HG03025 (cell line): ENCODE measurements around the gene RPRD2.

Experiments used
- ATAC-seq: cut with Tn5 transposase; IDR thresholded peaks from one replicate; pipeline ENCODE4 v1.9.1; 2021; ENCODE audit warnings: mild to moderate bottlenecking, moderate library complexity; ENCODE audit not compliant: unreplicated experiment, low FRiP score

RPRD2 gene

GRCh38 chr1:150466964-150467363 is 103.0 kb downstream of the RPRD2 start:
- ATAC-seq = no peak

DNA sequence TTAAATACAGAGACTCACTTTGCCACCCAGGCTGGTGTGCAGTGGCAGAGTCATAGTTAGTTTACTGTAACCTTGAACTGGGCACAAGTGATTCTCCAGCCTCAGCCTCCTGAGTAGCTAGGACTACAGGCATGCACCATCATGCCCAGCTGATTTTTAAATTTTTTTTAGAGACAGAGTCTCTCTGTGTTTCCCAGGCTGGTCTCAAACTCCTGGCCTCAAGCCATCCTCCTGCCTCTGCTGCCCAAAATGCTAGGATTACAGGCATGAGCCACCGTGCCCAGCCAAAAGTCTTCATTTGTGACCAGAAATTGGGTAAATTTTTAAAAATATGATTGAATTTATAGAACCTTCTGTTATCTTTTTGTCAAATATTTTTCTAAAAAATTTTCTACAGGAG is 105.3 kb downstream of the RPRD2 start:
- ATAC-seq = no peak

DNA sequence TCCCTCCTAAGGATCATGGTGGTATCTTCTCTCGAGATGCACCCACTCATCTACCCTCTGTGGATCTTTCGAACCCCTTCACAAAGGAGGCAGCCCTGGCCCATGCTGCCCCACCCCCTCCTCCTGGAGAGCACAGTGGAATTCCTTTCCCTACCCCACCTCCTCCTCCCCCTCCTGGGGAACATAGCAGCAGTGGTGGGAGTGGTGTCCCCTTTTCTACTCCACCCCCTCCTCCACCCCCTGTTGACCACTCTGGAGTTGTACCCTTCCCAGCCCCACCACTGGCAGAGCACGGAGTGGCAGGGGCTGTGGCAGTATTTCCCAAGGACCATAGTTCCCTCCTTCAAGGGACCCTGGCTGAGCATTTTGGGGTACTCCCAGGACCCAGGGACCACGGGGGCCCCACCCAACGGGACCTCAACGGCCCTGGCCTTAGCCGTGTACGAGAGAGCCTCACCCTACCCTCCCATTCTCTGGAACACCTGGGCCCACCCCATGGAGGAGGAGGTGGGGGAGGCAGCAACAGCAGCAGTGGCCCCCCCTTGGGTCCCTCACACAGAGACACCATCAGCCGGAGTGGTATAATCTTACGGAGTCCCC is 108.8 kb downstream of the RPRD2 start:
- ATAC-seq = no peak

- no peak for ATAC-seq
These were observed 109.7 kb downstream of the RPRD2 start for GRCh38 chr1:150473659-150474058.

DNA sequence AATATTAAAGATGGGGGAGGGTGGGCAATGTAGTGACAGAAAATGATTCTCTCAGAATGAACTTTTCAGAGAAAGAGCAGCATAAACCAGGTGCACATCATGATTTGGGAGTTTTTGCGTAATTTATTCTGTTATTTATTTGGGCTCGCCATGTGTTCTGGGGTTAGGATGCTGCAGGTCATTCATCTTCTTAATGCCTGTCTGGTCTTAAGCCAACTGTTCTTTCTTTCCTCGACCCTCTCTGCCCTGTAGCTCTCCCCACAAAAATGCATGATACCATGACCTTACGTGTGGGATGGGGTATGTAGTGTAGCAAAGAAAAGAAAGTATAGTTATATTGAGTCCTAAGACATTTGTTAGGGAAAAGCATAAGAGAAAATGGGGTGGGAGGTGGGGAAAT is 110.9 kb downstream of the RPRD2 start:
- ATAC-seq = no peak

- no peak for ATAC-seq
These were observed 112.8 kb downstream of the RPRD2 start for GRCh38 chr1:150476754-150477153.

- no peak for ATAC-seq
These were observed 113.4 kb downstream of the RPRD2 start for GRCh38 chr1:150477320-150477719.

DNA sequence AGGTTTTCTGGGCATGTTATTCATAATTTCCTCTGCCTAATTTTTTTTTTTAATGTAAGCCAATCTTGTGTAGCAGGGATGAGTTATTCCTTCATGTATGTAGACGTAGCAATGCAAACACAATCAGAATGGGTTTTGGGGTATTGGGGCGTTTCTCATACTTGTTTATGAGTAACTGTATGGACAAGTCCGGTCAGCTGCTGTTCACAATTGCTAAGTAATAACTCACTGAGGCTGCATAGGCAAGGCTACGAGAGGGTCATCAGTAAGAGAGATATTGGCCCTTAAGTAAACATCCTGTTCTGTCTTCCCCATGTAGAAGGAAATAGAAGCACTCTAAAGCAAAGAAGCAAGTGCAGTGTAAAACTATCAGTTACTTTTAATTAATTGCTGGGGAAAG is 113.8 kb downstream of the RPRD2 start:
- ATAC-seq = no peak

GRCh38 chr1:150479370-150479769 is 115.4 kb downstream of the RPRD2 start:
- ATAC-seq = no peak

- no peak for ATAC-seq
These were observed 116.0 kb downstream of the RPRD2 start for GRCh38 chr1:150479927-150480352.

GRCh38 chr1:150484431-150484830 is 120.5 kb downstream of the RPRD2 start:
- no peak for ATAC-seq

GRCh38 chr1:150484861-150485260 is 120.9 kb downstream of the RPRD2 start:
- ATAC-seq = no peak

DNA sequence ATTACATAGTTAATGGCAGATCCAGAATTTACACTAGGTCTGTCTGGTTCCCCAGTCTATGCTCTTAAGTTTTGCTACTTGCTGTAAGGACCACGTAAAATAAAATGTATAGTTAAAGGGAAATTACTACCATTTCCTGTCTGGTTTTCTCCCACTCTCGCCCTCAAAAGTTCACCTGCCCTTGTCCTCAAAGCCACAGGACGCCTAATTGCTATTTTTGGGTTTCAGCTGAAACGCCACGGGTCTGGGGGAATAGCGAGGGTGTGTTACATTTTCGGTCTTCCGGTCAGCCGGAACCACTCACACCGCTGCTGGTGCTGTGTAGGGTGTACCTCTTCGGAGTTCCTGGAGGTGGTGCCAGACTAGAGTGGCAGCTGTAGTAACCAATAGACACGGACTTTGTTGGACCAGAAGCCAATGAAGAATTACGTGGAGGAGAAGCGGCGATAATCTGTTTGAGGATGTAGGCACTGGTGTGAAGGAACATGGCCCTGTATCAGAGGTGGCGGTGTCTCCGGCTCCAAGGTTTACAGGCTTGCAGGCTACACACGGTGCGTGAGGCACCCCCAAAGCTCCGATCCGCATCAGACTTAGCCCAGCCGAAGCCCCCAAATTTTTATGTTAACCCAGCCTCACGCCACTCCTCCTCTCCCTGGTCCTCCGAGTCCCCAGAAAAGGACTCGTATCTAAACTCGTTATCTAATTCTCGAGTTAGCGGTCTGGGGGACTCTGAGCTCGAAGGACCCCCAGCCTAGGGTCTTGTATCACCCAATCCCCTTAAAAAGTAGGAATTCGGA is 123.2 kb downstream of the RPRD2 start, which contains the start of gene TARS2:
TSS of gene TARS2 (plus strand) at position 454 of the 797 bp plus-strand sequence. CDS start at position 486, 32 bp downstream.
- ATAC-seq = peak; percentile 94

- no peak for ATAC-seq
These were observed 123.8 kb downstream of the RPRD2 start for GRCh38 chr1:150487763-150488115.

- ATAC-seq = no peak
These were observed 129.2 kb downstream of the RPRD2 start for GRCh38 chr1:150493175-150493574.

GRCh38 chr1:150498342-150498741 is 134.4 kb downstream of the RPRD2 start:
- no peak for ATAC-seq

GRCh38 chr1:150505431-150505830 is 141.5 kb downstream of the RPRD2 start:
- no peak for ATAC-seq

DNA sequence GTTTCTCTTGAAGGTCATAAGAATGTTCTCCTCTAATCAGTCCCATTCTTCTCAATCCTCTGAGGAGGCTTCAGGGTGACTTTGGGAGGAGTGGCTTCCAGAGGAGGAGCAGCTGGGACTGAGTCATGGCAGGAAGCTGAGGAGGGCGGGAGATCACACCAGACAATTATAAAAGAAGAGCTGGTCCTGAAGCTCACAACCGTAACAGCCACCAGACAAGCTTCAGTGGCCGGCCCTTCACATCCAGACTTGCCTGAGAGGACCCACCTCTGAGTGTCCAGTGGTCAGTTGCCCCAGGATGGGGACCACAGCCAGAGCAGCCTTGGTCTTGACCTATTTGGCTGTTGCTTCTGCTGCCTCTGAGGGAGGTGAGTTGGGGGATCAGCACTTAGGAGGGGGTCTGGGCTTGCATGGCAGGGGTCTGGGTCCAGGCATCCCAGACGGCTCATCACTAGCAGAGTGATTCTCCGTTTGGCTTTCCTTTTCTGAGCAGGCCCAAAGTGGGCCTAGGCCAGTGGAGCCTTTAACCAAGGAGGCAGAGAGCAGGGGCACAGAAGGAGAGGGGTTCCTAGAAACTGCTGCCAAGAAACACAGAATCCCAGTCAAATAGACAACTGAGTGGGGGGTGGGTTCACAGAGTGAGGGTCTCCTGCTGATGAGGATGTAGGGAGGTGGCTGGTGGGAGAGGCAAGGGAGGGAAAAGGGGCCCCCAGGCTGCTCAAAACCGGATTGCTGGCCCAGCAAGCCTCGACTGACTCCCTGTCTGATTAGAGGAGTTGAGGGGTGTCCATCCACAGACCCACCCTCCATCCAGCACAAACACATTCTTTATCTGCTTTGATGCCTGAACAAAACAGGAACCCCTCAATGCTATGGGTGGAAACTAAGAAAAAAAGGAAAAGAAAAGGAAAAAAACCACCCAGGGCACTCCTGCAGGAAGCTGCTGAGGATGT is 144.2 kb downstream of the RPRD2 start, which contains the start of gene ECM1:
TSS of gene ECM1 (plus strand) at position 198 of the 953 bp plus-strand sequence. CDS start at position 299, 101 bp downstream.
- no peak for ATAC-seq

DNA sequence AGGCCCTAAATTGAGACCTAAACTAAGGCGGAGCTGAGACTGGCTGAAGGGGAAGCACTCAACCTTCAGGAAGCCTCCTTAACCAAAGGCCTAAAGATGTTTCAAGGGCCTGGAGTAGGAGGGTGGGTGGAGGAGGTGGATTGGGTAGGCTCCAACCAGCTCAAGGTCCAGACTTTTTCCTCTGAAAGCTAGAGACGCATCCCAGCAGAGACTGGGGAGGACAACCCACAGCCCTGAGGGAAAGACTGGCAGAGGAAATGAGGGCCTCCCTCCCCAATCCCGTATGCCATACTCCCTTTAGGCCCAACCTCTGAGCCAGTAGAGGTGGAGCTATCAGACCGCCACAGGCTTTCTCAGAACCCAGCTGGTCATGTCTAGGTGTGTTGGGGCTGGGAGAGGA is 145.0 kb downstream of the RPRD2 start:
- ATAC-seq = no peak

GRCh38 chr1:150511551-150511950 is 147.6 kb downstream of the RPRD2 start:
- ATAC-seq = no peak
